Measurements from ENCODE around the gene SGMS1.
"Not testable (repeated sequence)": the region's sequence is repeated elsewhere in the genome, so short reads cannot be mapped to it uniquely, and the experiment has no call there.

GRCh38 chr10:50659865-50660730 lies 36.3 kb upstream of the SGMS1 start:
- TF ChIP-seq POLR2AphosphoS5 (IDR thresholded peaks at IDR 0.05); CTCF (IDR thresholded peaks at IDR 0.05); EP300 (IDR thresholded peaks at IDR 0.05); POLR2A (IDR thresholded peaks at IDR 0.05; ENCODE audit: low read depth): not testable (repeated sequence)
